Ascending aorta (tissue), 2 donors: ENCODE results near the gene TAOK2. TPM values are rescaled to one million over a fixed set of nuclear protein-coding genes. Genes with fewer than 3 reads are reported as not detected.

Source experiments
- DNase-seq, 2 donors: peaks; one replicate each; pipeline ENCODE4 v3.0.0-alpha.2; 2019; ENCODE audit warnings: low spot score in 2 of 2
- H3K27ac ChIP-seq, 2 donors: fragments of 200-600 bp; sonication (generic); one replicate each; pipeline ENCODE4 v1.5.1; 2016 to 2017; ENCODE audit warnings: mild to moderate bottlenecking in 1 of 2
- H3K27me3 ChIP-seq: fragments of 200-600 bp; sonication (generic); one replicate; pipeline ENCODE4 v1.5.1; 2017
- H3K36me3 ChIP-seq, 2 donors: fragments of 200-600 bp; sonication (generic); one replicate each; pipeline ENCODE4 v1.5.1; 2016
- H3K4me1 ChIP-seq, 2 donors: fragments of 200-600 bp; sonication (generic); one replicate each; pipeline ENCODE4 v1.5.1; 2016 to 2017; ENCODE audit warnings: mild to moderate bottlenecking in 1 of 2
- H3K4me3 ChIP-seq, 2 donors: fragments of 200-600 bp; sonication (generic); one replicate each; pipeline ENCODE4 v1.5.1; 2016 to 2017; ENCODE audit warnings: mild to moderate bottlenecking in 1 of 2
- H3K9me3 ChIP-seq, 2 donors: fragments of 200-600 bp; sonication (generic); one replicate each; pipeline ENCODE4 v1.5.1; 2016
- intact Hi-C: fragments of 100-400 bp; cut with DNase I; formaldehyde crosslinking; loops from one replicate; pipeline ENCODE4 v1.15.1; 2023
- total RNA-seq: library from RNA; depleted of rRNA; stranded (reverse); fragments of >200 nt; gene quantifications from one replicate; pipeline ENCODE4 v1.1.0, GENCODE V29; 2016
- TF ChIP-seq, protein P1 (sequence below), 3 experiments: fragments of 200-600 bp in 2 of 3; fragments of 450-650 bp in 1 of 3; sonication (generic) in 2 of 3; IDR thresholded peaks; one replicate each; pipeline ENCODE4 v1.5.1; 2016 to 2019; ENCODE audit warnings: antibody characterized with exemption in 3 of 3, mild to moderate bottlenecking in 1 of 3, moderate library complexity in 1 of 3

Gene TAOK2
- 101 TPM for total RNA-seq

DNA sequence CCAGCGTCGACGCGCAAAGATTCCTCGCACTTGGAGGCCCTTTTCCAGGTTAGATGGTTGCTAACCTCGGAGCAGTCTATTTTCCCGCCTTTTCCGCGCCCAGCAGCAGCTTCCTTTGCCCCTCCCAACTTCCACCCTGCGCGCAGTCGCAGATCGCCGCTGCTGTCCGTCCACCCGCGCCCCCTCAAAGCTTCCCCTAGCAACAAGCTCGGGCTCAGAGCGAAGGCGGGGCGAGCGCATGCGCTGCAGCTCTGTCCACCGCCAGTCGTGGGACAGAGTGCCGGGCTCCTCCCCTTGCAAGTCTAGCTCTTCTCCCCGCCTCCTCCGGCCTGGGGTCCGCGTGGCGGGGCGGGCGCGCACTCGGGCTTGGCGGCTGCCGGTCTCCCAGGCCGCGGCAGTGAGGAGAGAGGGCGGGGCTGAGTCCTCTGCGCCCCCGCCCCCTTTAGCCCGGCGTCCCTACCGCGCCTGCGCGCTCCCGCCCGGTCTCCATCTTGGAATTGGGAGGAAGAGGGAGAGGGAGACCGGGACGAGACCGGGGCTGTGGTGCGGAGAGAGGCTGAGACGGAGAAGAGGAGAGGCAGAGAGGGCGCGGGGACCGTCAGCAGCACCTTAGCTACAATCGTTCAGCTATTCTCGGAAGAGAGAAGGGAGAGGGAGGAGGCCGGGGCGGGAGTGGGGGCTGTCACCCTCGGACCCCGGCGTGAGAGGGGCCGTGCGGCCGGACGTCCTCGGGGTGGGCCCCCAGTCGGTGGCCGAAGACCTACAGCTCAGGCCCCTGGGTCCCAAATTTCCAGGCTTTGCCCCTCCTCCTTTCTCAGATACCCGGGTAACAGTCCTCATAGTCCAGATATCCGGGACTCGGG lies at the start of gene TAOK2:
TAOK2 (plus strand) TSS at position 485 of the 863 bp plus-strand sequence. CDS start 3,905 bp downstream, outside the sequence.
- DNase-seq = peak; percentile 94 to 99
- intact Hi-C loops = loop anchor here (1.0 to 5.0 kb wide), 5 partner anchors 12 to 166 kb away; partner anchors contain the start of genes CDIPT, INO80E, KCTD13 and MAZ
- TF ChIP-seq, protein P1, sequence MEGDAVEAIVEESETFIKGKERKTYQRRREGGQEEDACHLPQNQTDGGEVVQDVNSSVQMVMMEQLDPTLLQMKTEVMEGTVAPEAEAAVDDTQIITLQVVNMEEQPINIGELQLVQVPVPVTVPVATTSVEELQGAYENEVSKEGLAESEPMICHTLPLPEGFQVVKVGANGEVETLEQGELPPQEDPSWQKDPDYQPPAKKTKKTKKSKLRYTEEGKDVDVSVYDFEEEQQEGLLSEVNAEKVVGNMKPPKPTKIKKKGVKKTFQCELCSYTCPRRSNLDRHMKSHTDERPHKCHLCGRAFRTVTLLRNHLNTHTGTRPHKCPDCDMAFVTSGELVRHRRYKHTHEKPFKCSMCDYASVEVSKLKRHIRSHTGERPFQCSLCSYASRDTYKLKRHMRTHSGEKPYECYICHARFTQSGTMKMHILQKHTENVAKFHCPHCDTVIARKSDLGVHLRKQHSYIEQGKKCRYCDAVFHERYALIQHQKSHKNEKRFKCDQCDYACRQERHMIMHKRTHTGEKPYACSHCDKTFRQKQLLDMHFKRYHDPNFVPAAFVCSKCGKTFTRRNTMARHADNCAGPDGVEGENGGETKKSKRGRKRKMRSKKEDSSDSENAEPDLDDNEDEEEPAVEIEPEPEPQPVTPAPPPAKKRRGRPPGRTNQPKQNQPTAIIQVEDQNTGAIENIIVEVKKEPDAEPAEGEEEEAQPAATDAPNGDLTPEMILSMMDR (IDR thresholded peaks at IDR 0.05) = no peak
- H3K36me3 ChIP-seq = peaks cover 25 to 34% of the 10 kb centered on the region in 2 donors
- peaks cover 12 to 24% of the 10 kb centered on the region in 2 donors for H3K4me1 ChIP-seq
- H3K9me3 ChIP-seq = no peaks in the 10 kb centered on the region
- peak within 1 kb of the TSS; percentile 80 to 93 for H3K4me3 ChIP-seq
- no peaks in the 10 kb centered on the region for H3K27me3 ChIP-seq
- peak within 1 kb of the TSS; percentile 85 to 90 for H3K27ac ChIP-seq

DNA sequence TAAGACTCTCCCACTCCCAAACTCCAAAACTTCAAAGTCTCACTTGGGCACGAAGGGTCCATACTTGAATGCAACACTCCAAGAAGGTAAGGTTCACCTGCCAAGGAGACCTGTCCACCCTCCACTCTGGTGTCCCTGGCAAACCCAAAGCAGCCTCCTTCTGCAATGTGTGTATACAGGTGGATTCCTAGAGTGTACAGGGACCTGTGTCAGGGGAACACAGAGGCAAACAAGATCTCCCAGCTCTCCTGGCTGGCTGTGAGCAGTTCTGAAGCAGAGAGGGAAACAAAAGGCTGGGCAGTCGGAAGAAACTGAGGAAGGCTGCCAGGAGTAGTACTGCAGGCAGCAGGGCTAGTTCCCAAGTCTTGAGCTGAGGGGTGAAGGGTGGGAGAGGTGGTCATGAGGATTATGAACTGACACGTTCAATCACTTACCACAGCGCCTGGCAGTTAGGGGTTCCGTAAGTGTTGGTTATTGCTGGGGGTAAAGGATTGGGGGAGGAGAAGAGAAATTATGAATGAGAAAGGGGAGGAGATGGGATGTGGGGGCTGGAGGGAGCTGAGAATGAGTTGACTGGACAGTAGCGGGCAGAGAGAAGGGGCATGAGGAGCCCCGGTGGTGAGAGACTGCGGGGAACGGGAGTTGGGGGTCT lies 48.4 kb upstream of the TAOK2 start:
- Histone ChIP-seq H3K36me3 (peaks cover 20 to 21% of the 10 kb centered on the region in 2 donors), H3K4me3 (peak overlapping the region; percentile 91 to 96), H3K27ac (peak overlapping the region in 1 of 2 donors; percentile 75), H3K4me1 (peaks cover 11 to 17% of the 10 kb centered on the region in 2 donors), H3K9me3 (no peaks in the 10 kb centered on the region), H3K27me3 (no peaks in the 10 kb centered on the region)
- no peak for DNase-seq
- intact Hi-C loops = loop anchor here (5.0 kb wide), 2 partner anchors 118 to 452 kb away; partner anchors contain the start of gene MAZ
- TF ChIP-seq, protein P1 (IDR thresholded peaks at IDR 0.05) = no peak

DNA sequence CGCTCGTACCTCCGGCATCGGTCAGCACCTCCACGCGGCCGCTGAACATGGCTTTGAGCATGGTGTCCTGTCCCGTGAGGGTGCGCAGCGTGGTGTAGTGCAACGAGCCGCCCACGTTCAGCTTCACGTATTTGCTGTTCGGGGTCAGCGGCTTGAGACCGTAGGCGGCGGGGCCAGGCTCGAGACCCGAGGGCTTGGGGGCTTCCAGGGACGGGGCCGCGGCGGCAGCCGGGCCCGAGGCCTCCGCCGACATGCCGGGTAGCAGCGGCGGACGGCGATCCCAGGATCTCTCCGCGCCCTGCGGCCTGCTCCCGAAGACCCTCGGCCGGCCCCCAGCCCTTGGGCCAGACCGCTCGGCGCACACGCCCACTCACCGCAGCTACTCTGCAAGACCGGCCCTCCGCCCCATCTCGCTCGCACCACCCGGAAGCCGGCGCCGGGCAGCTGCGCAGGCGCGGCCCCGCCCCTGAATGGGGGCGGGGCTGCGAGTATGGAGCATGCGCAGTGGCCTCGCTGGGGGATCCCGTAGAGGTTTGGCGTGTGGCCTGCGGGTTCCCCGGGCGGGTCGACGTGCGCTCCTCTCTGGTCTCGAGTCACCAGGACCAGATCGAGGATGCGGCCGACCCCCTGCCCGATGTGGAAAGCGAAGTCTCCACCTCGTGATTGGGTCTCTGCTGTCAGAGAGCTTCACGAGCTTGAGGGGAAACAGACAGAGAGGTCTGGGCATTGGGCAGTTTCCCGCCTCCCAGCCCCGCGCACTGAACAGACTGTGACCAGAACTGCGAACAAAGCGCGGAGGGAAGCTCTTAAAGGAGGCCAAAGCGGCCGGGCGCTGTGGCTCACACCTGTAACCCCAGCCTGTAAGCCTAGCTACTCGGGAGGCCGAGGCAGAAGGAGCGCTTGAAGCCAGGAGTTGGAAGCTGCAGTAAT lies 47.6 kb upstream of the TAOK2 start, which contains the start of gene KCTD13:
KCTD13 (minus strand) TSS at position 446 of the 930 bp plus-strand sequence; CDS start at position 253, 193 bp downstream.
- Histone ChIP-seq H3K4me1 (peaks cover 11 to 17% of the 10 kb centered on the region in 2 donors), H3K9me3 (no peaks in the 10 kb centered on the region), H3K4me3 (peak within 1 kb of the TSS; percentile 91 to 96), H3K27me3 (no peaks in the 10 kb centered on the region), H3K27ac (peak within 1 kb of the TSS; percentile 75 to 80), H3K36me3 (peaks cover 14% of the 10 kb centered on the region in 2 donors)
- intact Hi-C loops = loop anchor here (1.0 to 5.0 kb wide), 7 partner anchors 26 to 451 kb away; partner anchors contain the start of genes ASPHD1, CDIPT, MAZ and TAOK2
- TF ChIP-seq, protein P1 (IDR thresholded peaks at IDR 0.05) = no peak
- peak; percentile 40 to 94 for DNase-seq

DNA sequence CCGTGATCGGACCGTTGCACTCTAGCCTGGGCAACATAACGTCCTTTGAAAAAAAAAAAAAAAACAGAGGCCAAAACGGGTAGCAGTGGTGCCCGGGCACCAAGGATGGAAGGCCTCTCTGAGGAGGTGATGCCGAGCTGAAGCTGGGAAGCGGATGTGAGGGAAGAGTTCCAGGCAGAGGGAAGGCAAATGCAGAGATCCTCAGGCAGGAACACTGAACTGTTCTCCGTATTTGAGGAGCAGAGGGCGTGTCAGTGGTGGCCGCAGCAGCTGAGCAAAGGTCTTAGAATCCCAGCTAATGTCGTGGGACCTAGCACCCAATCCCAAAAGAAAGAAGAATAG lies 47.0 kb upstream of the TAOK2 start:
- Histone ChIP-seq H3K4me1 (peaks cover 11 to 17% of the 10 kb centered on the region in 2 donors), H3K36me3 (peaks cover 9% of the 10 kb centered on the region in 2 donors), H3K4me3 (peak overlapping the region; percentile 91 to 96), H3K27ac (peak overlapping the region; percentile 75 to 80), H3K9me3 (no peaks in the 10 kb centered on the region), H3K27me3 (no peaks in the 10 kb centered on the region)
- TF ChIP-seq, protein P1 (IDR thresholded peaks at IDR 0.05) = no peak
- intact Hi-C loops = loop anchor here (1.0 to 5.0 kb wide), 7 partner anchors 26 to 451 kb away; partner anchors contain the start of genes ASPHD1, CDIPT, MAZ and TAOK2
- no peak for DNase-seq
